Urinary bladder (tissue), 4 donors: ENCODE results near the gene GIPC1. TPM values are rescaled to one million over a fixed set of nuclear protein-coding genes. Genes with fewer than 3 reads are reported as not detected.
"Not testable (repeated sequence)": the region's sequence is repeated elsewhere in the genome, so short reads cannot be mapped to it uniquely, and the experiment has no call there.

Experiments used
- DNase-seq: peaks from one replicate; pipeline ENCODE4 v3.0.0-alpha.2; 2015; ENCODE audit errors: extremely low spot score
- H3K27ac ChIP-seq: one replicate; pipeline ENCODE4 v1.5.1; 2013; ENCODE audit warnings: low read depth, mild to moderate bottlenecking, moderate library complexity
- H3K36me3 ChIP-seq: one replicate; pipeline ENCODE4 v1.6.1; 2013; ENCODE audit warnings: mild to moderate bottlenecking, moderate library complexity; ENCODE audit not compliant: insufficient read depth
- H3K4me1 ChIP-seq: one replicate; pipeline ENCODE4 v1.6.1; 2013; ENCODE audit warnings: mild to moderate bottlenecking, moderate library complexity; ENCODE audit not compliant: insufficient read depth
- H3K4me3 ChIP-seq: one replicate; pipeline ENCODE4 v1.5.1; 2013; ENCODE audit warnings: low read depth, low read length
- WGBS: extraction: QIAGEN DNeasy Blood & Tissue Kit; methylation state at CpG from one replicate; pipeline ENCODE4 v1.1.7; 2013; 5-methylcytosine and 5-hydroxymethylcytosine counted together
- polyA plus RNA-seq: library from polyadenylated mRNA; stranded (reverse); fragments of 200-250 nt; gene quantifications from one replicate; pipeline ENCODE4 v1.2.3, GENCODE V29; 2013
- total RNA-seq: library from RNA; depleted of rRNA; stranded (reverse); fragments of >200 nt; gene quantifications from one replicate; pipeline ENCODE4 v1.2.3, GENCODE V29; 2014
- donor health status: healthy with polysubstance abuse.
- donor health status: healthy.

GIPC1 gene
- total and polyA plus RNA-seq, 2 donors: 46.3 to 98.8 TPM

DNA sequence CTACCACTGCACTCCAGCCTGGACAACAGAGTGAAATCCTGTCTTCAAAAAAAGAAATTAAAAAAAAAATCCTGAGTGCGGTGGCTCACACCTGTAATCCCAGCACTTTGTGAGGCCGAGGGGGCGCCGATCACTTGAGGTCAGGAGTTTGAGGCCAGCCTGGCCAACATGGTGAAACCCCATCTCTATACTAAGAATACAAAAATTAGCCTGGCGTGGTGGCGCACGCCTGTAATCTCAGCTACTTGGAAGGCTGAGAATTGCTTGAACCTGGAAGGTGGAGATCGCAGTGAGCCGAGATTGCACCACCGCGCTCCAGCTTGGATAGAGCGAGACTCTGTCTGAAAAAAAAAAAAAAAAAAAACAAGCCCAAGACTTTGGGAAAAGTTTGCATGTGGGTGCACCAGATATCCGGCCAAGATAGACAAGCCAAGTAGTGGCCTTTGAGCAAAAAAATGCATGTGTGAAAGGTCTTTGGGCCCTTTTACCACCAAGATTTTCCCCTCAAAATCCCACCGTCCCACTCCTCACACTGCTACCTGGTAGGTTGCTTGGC is 16.6 kb upstream of the GIPC1 start:
- Histone ChIP-seq H3K27ac (no peak overlapping the region), H3K36me3 (no peaks in the 10 kb centered on the region), H3K4me3 (no peak overlapping the region), H3K4me1 (no peaks in the 10 kb centered on the region)
- no peak for DNase-seq
- 93% methylated on average over 14 of the region's 14 CpGs for WGBS

DNA sequence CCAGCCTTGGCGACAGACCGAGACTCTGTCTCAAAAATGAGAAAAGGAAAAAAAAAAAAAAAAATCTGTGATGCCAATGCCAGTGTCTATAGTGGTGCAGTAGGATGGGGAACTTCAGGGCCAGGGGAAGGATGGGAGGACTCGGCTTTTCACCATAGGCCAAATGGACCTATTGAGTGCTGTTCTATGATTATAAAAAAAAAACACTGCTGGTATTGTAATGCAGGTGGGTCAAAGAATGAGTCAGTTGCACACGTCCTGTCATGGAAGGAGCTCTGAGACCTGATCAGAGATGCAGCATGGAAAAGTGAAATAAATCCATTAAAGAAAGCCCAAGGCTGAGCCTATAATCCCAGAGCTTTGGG is 15.3 kb upstream of the GIPC1 start:
- DNase-seq: no peak
- WGBS: 68% methylated on average over 4 of the region's 4 CpGs
- no peaks in the 10 kb centered on the region for H3K4me1 ChIP-seq
- no peak overlapping the region for H3K27ac ChIP-seq
- H3K36me3 ChIP-seq: no peaks in the 10 kb centered on the region
- no peak overlapping the region for H3K4me3 ChIP-seq

GRCh38 chr19:14510311-14511228 is 14.6 kb upstream of the GIPC1 start:
- Histone ChIP-seq H3K4me1 (no peaks in the 10 kb centered on the region), H3K27ac (peak overlapping the region; percentile 27), H3K36me3 (no peaks in the 10 kb centered on the region), H3K4me3 (no peak overlapping the region)
- no peak for DNase-seq
- 42% methylated on average over 22 of the region's 22 CpGs for WGBS

DNA sequence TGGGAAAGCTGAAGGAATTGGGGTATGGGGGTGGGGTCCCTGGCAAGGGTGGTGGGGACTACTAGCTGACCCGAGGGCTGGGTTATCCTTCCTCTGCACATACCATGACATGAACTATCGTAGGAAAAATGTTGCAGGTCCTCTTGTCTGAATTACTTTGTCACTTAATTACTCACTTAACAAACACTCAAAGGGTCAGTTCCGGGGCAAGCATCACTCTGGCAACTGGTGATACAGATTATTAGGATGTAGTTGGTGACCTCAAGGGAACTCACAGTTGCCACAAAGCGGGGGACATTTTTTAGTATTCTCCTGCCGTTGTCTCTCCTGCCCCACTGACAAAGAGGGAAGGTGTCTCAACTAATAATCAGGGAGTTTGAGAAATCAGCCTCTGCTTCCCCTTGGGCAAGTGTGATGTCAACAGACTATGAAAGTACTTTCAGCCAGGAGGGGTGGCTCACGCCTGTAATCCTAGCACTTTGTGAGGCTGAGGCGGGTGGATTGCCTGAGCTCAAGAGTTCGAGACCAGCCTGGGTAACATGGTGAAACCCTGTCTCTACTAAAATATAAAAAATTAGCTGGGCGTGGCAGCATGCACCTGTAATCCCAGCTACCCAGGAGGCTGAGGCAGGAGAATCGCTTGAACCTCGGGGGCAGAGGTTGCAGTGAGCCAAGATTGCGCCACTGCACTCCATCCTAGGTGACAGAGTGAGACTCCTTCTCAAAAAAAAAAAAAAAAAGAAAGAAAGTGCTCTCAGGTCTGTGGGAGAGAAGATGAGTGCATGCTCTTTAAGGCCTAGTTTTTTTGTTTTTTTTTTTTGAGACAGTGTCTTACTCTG is 12.0 kb upstream of the GIPC1 start:
- Histone ChIP-seq H3K36me3 (no peaks in the 10 kb centered on the region), H3K4me1 (no peaks in the 10 kb centered on the region), H3K27ac (no peak overlapping the region), H3K4me3 (no peak overlapping the region)
- WGBS: 71% methylated on average over 12 of the region's 12 CpGs
- DNase-seq: no peak

DNA sequence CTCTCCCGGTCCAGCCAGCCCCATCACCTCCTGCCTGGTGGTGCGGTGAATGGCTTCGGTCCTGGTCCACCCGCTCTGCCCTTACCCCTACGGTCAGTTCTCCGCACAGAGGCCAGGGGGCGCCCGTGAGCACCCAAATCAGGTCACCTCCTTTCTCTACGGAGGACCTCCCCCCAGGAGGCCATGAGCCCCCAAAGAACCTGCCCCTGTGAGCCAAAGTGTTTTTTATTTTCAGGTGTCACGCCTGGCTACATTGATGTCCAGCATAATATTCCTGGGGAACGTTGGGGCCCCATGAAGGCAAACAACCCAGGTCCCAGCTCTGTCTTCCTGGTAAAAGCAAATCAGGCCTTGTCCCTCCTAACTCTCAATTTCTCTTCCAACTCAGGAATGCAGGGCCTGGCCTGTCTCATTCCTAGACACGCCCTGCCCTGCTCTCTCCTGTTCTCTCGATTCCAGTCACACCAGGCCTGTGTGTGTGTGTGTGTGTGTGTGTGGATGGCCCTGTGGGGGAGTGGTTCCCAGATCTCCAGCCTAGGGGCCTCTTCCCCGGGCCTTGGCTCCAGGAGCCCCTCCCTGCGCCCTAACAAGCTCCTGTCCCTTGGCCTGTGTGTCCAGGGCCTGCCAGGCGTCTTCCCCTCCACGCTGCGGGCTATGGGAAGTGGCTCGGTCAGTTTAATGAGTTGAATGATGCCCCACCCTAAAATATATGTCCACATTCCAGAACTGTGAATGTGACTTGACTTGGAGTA is 9.7 kb upstream of the GIPC1 start:
- Histone ChIP-seq H3K27ac (peak overlapping the region; percentile 35), H3K4me3 (no peak overlapping the region), H3K36me3 (no peaks in the 10 kb centered on the region), H3K4me1 (no peaks in the 10 kb centered on the region)
- 43% methylated on average over 19 of the region's 19 CpGs for WGBS
- no peak for DNase-seq

- H3K4me1 ChIP-seq, DNase-seq, H3K27ac ChIP-seq, H3K4me3 ChIP-seq, H3K36me3 ChIP-seq: not testable (repeated sequence)
- 91% methylated on average over 8 of the region's 8 CpGs for WGBS
Measured at GRCh38 chr19:14504575-14504974, 8.6 kb upstream of the GIPC1 start.

GRCh38 chr19:14503285-14503684 is 7.4 kb upstream of the GIPC1 start:
- Histone ChIP-seq H3K4me3 (no peak overlapping the region), H3K4me1 (no peaks in the 10 kb centered on the region), H3K36me3 (no peaks in the 10 kb centered on the region), H3K27ac (no peak overlapping the region)
- no peak for DNase-seq
- 69% methylated on average over 1 of the region's 1 CpG for WGBS

DNA sequence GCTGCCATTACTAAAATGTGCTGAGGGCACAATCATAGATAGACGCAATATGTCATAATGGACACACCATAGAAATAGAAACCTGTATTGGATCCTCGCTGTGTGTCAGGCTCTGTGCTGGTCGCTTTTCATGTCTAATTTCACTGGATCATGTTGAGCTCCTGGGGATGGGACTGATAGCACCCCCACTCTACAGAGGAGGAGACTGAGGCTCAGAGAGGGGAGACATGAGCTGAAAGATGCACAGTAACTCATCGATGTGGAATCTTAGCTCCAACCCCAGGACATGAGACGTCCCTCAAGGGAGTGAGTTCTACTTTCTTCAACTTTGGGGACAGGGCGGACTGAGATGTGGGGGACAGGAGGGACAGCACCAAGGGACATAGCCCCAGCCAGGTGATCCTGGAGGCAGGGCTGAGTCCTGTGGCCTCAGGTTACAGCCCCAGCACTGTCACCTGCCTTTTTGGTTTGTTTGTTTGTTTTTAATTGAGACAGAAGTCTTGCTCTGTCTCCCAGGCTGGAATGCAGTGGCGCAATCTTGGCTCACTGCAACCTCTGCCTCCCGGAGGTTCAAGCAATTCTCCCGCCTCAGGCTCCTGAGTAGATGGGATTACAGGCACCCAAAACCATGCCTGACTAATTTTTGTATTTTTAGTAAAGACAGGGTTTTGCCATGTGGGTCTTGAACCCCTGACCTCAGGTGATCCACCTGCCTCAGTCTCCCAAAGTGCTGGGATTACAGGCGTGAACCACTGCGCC is 6.6 kb upstream of the GIPC1 start:
- no peak for DNase-seq
- Histone ChIP-seq H3K36me3 (no peaks in the 10 kb centered on the region), H3K27ac (no peak overlapping the region), H3K4me1 (no peaks in the 10 kb centered on the region), H3K4me3 (no peak overlapping the region)
- 76% methylated on average over 11 of the region's 11 CpGs for WGBS

GRCh38 chr19:14497228-14497921 is 1.4 kb upstream of the GIPC1 start:
- no peak for DNase-seq
- 50% methylated on average over 6 of the region's 6 CpGs for WGBS
- H3K36me3 ChIP-seq: no peaks in the 10 kb centered on the region
- no peaks in the 10 kb centered on the region for H3K4me1 ChIP-seq
- H3K27ac ChIP-seq: no peak overlapping the region
- H3K4me3 ChIP-seq: no peak overlapping the region

DNA sequence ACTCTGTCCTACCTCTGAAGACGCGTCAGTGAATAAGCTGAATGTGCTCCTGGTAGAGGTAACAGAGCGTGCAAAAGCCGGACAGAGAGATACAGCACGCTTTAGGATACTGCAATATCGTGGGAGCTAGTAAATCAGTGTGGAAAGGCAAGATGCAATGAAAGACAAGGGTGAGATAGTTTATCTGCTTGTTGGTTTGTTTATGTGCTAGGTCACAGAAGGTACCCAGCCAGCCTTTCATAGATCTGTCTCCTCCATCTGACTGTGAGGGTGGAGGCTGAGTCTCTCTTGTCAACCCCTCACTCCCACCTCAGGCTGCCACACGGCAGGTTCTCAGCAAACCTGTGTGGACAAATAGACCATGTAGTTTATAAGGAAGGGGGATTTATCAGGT is 904 bp upstream of the GIPC1 start:
- WGBS: 34% methylated on average over 7 of the region's 7 CpGs
- Histone ChIP-seq H3K4me1 (no peaks in the 10 kb centered on the region), H3K27ac (no peak overlapping the region), H3K36me3 (no peaks in the 10 kb centered on the region), H3K4me3 (no peak overlapping the region)
- no peak for DNase-seq

- Histone ChIP-seq H3K36me3 (no peaks in the 10 kb centered on the region), H3K4me1 (no peaks in the 10 kb centered on the region), H3K27ac (peak overlapping the region; percentile 73), H3K4me3 (peak overlapping the region; percentile 88)
- DNase-seq: no peak
- WGBS: under 1% methylated on average over 28 of the region's 28 CpGs
Measured at GRCh38 chr19:14495672-14496028, 277 bp downstream of the GIPC1 start.

DNA sequence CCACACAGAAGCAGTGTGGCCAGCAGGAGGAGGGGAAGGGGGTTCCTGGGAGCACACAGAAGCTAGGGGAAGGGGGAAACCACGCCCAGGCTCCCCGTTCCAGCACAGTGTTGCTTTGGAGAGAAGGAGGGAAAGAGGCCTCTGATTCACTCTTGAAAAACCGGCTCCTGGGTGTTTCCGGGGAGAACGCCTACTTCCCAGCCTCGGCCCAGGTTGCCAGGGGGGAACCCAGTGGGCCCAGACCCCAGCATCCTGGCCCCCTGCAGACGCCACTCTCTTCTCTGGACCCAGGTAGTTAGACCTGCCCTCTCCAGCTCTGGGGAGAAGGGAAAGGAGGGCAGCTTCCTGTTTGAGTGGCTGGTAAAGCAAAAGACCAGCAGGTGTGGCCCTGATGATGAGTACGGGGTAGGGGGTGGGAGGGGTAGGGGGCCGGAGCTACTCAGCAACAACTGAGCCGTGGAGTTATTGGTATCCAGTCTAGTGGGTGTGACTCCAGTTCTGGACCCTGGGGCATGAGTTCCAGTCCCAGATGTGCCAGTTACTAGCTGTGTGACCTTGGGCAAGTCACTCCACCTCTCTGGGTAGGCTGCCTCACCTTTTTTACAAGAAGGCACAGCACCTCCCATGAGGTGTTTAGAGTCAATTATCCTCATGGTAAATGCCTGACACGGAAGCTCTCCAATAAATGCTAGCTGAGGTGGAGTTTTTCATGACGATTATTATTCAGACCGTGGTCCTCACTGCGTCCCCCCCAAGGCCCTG is 836 bp downstream of the GIPC1 start:
- peak overlapping the region; percentile 73 for H3K27ac ChIP-seq
- no peak for DNase-seq

More for the DNA sequence above, 836 bp downstream of the GIPC1 start:
- Histone ChIP-seq H3K36me3 (no peaks in the 10 kb centered on the region), H3K4me1 (no peaks in the 10 kb centered on the region), H3K4me3 (peak overlapping the region; percentile 88)
- WGBS: 19% methylated on average over 14 of the region's 14 CpGs
